GM10266 (cell line): ENCODE measurements around the gene HIPK4.
"Not testable (repeated sequence)": the region's sequence is repeated elsewhere in the genome, so short reads cannot be mapped to it uniquely, and the experiment has no call there.

ENCODE experiments used
- DNase-seq: peaks from one replicate; pipeline ENCODE4 v3.0.0; 2012; ENCODE audit errors: extremely low spot score
- CTCF ChIP-seq: IDR thresholded peaks from 2 replicates; pipeline ENCODE4 v1.5.1; 2012; ENCODE audit warnings: mild to moderate bottlenecking, low read depth; ENCODE audit not compliant: control insufficient read depth, insufficient read depth; ENCODE audit errors: missing control alignments

The HIPK4 gene

GRCh38 chr19:40337594-40337993, 52.4 kb downstream of the HIPK4 start:
- DNase-seq: no peak
- no peak for TF ChIP-seq CTCF

- no peak for DNase-seq
- TF ChIP-seq CTCF: no peak
Observed at GRCh38 chr19:40337107-40337506, 52.9 kb downstream of the HIPK4 start.

DNA sequence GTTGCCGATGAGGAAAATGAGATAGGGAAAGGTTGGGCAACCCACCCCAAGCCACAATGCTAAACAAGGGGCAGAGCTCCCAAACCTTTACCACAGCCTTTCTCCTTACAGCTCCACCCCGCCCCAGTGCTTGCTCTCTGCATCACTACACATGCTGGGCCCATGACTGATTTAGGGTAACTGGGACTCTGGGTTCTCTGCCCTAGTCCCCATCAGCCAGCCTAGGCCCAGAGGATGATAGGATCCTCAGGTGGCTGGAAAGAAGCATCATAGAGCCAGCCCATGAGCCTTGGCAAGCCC, 53.4 kb downstream of the HIPK4 start:
- no peak for TF ChIP-seq CTCF
- no peak for DNase-seq

- DNase-seq: no peak
- no peak for TF ChIP-seq CTCF
Observed at GRCh38 chr19:40335855-40336600, 54.0 kb downstream of the HIPK4 start.

DNA sequence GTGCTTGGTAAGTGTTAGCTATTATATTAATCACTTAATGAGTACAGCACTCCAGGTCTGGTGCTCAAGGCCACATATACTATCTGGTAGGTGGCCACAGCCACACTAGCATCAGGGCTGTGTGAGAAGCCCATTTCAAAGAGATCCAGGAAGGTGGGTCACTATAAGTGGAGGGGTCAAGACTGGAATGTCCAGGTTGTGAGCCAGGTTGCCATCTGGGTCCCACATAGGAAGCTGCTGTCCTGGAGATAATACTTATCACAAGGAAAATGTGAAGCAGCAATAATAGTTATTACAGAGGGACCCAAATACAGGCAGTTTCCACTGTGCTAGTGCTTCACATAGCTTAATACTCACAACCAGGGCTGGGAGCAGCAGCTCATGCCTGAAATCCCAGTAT, 54.9 kb downstream of the HIPK4 start:
- DNase-seq: no peak
- no peak for TF ChIP-seq CTCF

GRCh38 chr19:40333083-40333482, 56.9 kb downstream of the HIPK4 start:
- DNase-seq: not testable (repeated sequence)

GRCh38 chr19:40332669-40333068, 57.3 kb downstream of the HIPK4 start:
- DNase-seq: no peak

More at GRCh38 chr19:40332669-40333068, 57.3 kb downstream of the HIPK4 start:
- no peak for TF ChIP-seq CTCF
